Breast epithelium (tissue), 4 donors: ENCODE data around the gene ADAM20. TPM values are rescaled to one million over a fixed set of nuclear protein-coding genes. Genes with fewer than 3 reads are reported as not detected.

Experiments
- DNase-seq, 2 donors: peaks; one replicate each; pipeline ENCODE4 v3.0.0-alpha.2; 2019; ENCODE audit warnings: low spot score in 2 of 2
- H3K27ac ChIP-seq, 2 donors: fragments of 200-600 bp; sonication (generic) in 1 of 2; one replicate each; pipeline ENCODE4 v1.5.1; 2016 to 2019; ENCODE audit warnings: mild to moderate bottlenecking in 1 of 2
- H3K27me3 ChIP-seq, 2 donors: fragments of 200-600 bp; sonication (generic) in 1 of 2; one replicate each; pipeline versions ENCODE4 v1.5.1 to v1.6.0; 2017 to 2019; ENCODE audit warnings: control low read depth in 1 of 2, mild to moderate bottlenecking in 1 of 2
- H3K36me3 ChIP-seq: fragments of 200-600 bp; one replicate; pipeline ENCODE4 v1.5.1; 2019
- H3K4me1 ChIP-seq, 2 donors: fragments of 200-600 bp; sonication (generic); one replicate each; pipeline ENCODE4 v1.5.1; 2016 to 2019; ENCODE audit warnings: control low read depth in 1 of 2
- H3K4me3 ChIP-seq, 3 donors: fragments of 200-600 bp; sonication (generic); 1 replicate in 2 of 3; 2 replicates in 1 of 3; pipeline ENCODE4 v1.5.1; 2016 to 2019; ENCODE audit warnings: mild to moderate bottlenecking in 3 of 3, moderate library complexity in 2 of 3
- H3K9me3 ChIP-seq, 2 donors: fragments of 200-600 bp; sonication (generic) in 1 of 2; one replicate each; pipeline ENCODE4 v1.5.1; 2016 to 2019; ENCODE audit warnings: control low read depth in 1 of 2
- CTCF ChIP-seq, 3 donors: fragments of 450-650 bp; IDR thresholded peaks; one replicate each; pipeline ENCODE4 v1.5.1; 2016 to 2017; ENCODE audit warnings: antibody characterized with exemption in 3 of 3, mild to moderate bottlenecking in 3 of 3, moderate library complexity in 3 of 3
- POLR2A ChIP-seq: fragments of 450-650 bp; IDR thresholded peaks from one replicate; pipeline ENCODE4 v1.6.1; 2016; ENCODE audit warnings: antibody characterized with exemption, mild to moderate bottlenecking, moderate library complexity
- POLR2AphosphoS5 ChIP-seq, 3 donors: sonication (generic); formaldehyde crosslinking; IDR thresholded peaks; one replicate each; pipeline ENCODE4 v1.6.1; 2017; ENCODE audit warnings: antibody characterized with exemption in 3 of 3
- intact Hi-C: fragments of 100-400 bp; cut with DNase I; formaldehyde crosslinking; loops from one replicate; pipeline ENCODE4 v1.15.1; 2023; ENCODE audit warnings: low total_unique reads
- total RNA-seq, 3 donors: library from RNA; depleted of rRNA; stranded (reverse); fragments of >200 nt; gene quantifications; one replicate each; pipeline ENCODE4 v1.1.0, GENCODE V29; 2016

The ADAM20 gene
- total RNA-seq, 3 donors from 2014 or later = 3.4 to 4.4 (median 3.6) TPM

GRCh38 chr14:70530417-70530816 lies 4.4 kb downstream of the ADAM20 start:
- intact Hi-C loops = no loop called here
- DNase-seq = no peak
- peaks cover 0 to 7% of the 10 kb centered on the region in 2 donors for H3K9me3 ChIP-seq
- no peaks in the 10 kb centered on the region for H3K4me1 ChIP-seq
- no peak overlapping the region for H3K4me3 ChIP-seq
- no peak for TF ChIP-seq POLR2A
- no peak for TF ChIP-seq CTCF (IDR thresholded peaks at IDR 0.05)
- TF ChIP-seq POLR2AphosphoS5 (IDR thresholded peaks at IDR 0.05) = no peak
- H3K27ac ChIP-seq = no peak overlapping the region
- no peaks in the 10 kb centered on the region for H3K27me3 ChIP-seq
- H3K36me3 ChIP-seq = no peaks in the 10 kb centered on the region

- Histone ChIP-seq H3K27ac (no peak overlapping the region), H3K4me1 (no peaks in the 10 kb centered on the region), H3K27me3 (no peaks in the 10 kb centered on the region), H3K36me3 (no peaks in the 10 kb centered on the region), H3K9me3 (no peaks in the 10 kb centered on the region), H3K4me3 (no peak overlapping the region)
- intact Hi-C loops = no loop called here
- TF ChIP-seq POLR2A (no peak), POLR2AphosphoS5 (IDR thresholded peaks at IDR 0.05) (no peak), CTCF (IDR thresholded peaks at IDR 0.05) (no peak)
- DNase-seq = no peak
Observed at GRCh38 chr14:70527501-70528105, 7.2 kb downstream of the ADAM20 start.

- TF ChIP-seq POLR2A (no peak), CTCF (IDR thresholded peaks at IDR 0.05) (no peak), POLR2AphosphoS5 (IDR thresholded peaks at IDR 0.05) (no peak)
- Histone ChIP-seq H3K4me1 (no peaks in the 10 kb centered on the region), H3K36me3 (no peaks in the 10 kb centered on the region), H3K9me3 (peaks cover 0 to 8% of the 10 kb centered on the region in 2 donors), H3K4me3 (no peak overlapping the region), H3K27ac (no peak overlapping the region), H3K27me3 (no peaks in the 10 kb centered on the region)
- intact Hi-C loops = no loop called here
- no peak for DNase-seq
Observed at GRCh38 chr14:70525691-70526090, 9.1 kb downstream of the ADAM20 start.

- DNase-seq = no peak
- peaks cover 9 to 21% of the 10 kb centered on the region in 2 donors for H3K9me3 ChIP-seq
- no peaks in the 10 kb centered on the region for H3K4me1 ChIP-seq
- no peak overlapping the region for H3K27ac ChIP-seq
- H3K27me3 ChIP-seq = no peaks in the 10 kb centered on the region
- intact Hi-C loops = no loop called here
- no peak overlapping the region for H3K4me3 ChIP-seq
- TF ChIP-seq CTCF (IDR thresholded peaks at IDR 0.05) (no peak), POLR2AphosphoS5 (IDR thresholded peaks at IDR 0.05) (no peak), POLR2A (no peak)
- H3K36me3 ChIP-seq = no peaks in the 10 kb centered on the region
Observed at GRCh38 chr14:70515811-70516210, 19.0 kb downstream of the ADAM20 start.

GRCh38 chr14:70514168-70515069 lies 20.4 kb downstream of the ADAM20 start:
- Histone ChIP-seq H3K9me3 (peaks cover 0 to 7% of the 10 kb centered on the region in 2 donors), H3K36me3 (no peaks in the 10 kb centered on the region), H3K27me3 (no peaks in the 10 kb centered on the region), H3K27ac (no peak overlapping the region), H3K4me1 (no peaks in the 10 kb centered on the region), H3K4me3 (no peak overlapping the region)
- TF ChIP-seq CTCF (IDR thresholded peaks at IDR 0.05) (no peak), POLR2A (no peak), POLR2AphosphoS5 (IDR thresholded peaks at IDR 0.05) (no peak)
- no peak for DNase-seq
- intact Hi-C loops = no loop called here
